B cell (primary cell): Measurements from ENCODE around the gene HIPK1. TPM values are rescaled to one million over a fixed set of nuclear protein-coding genes. Genes with fewer than 3 reads are reported as not detected.

Source experiments
- ATAC-seq: fragments of 200-7000 bp; cut with Tn5 transposase; one replicate; pipeline ENCODE4 v1.10.0; 2021; ENCODE audit warnings: low read depth, mild to moderate bottlenecking, moderate number of reproducible peaks, moderate library complexity
- CTCF ChIA-PET: fragments of 350-600 bp; sonication (Branson Sonifier 250); formaldehyde crosslinking; loops from one replicate; lab custom pipeline; 2021; ENCODE audit warnings: antibody characterized with exemption, inconsistent platforms; lab: Charles Lee
- POLR2A ChIA-PET: fragments of 350-600 bp; sonication (Branson Sonifier 250); formaldehyde crosslinking; loops from one replicate; lab custom pipeline; 2021; ENCODE audit warnings: antibody characterized with exemption; lab: Charles Lee
- DNase-seq: peaks from one replicate; pipeline ENCODE4 v3.0.0; 2013
- H2AFZ ChIP-seq: 2 replicates; pipeline ENCODE4 v1.6.1; 2012; ENCODE audit warnings: mild to moderate bottlenecking, low read depth, low read length; ENCODE audit not compliant: insufficient read depth, poor library complexity, severe bottlenecking
- H3K27ac ChIP-seq, 2 donors: 1 replicate in 1 of 2; 2 replicates in 1 of 2; pipeline ENCODE4 v1.5.1; 2012 to 2013; ENCODE audit warnings: low read length in 2 of 2, mild to moderate bottlenecking in 2 of 2, moderate library complexity in 1 of 2
- H3K27me3 ChIP-seq, 4 experiments: fragments of 200-600 bp in 1 of 4; sonication (generic) in 1 of 4; replicated peaks in 1 of 4; 1 replicate in 2 of 4; 2 replicates in 2 of 4; pipeline versions ENCODE4 v1.6.1 to v1.7.0; 2013 to 2016; ENCODE audit warnings: low read length in 3 of 4, mild to moderate bottlenecking in 2 of 4, mixed read lengths in 1 of 4, moderate library complexity in 1 of 4; ENCODE audit not compliant: insufficient read depth in 4 of 4, control insufficient read depth in 3 of 4; ENCODE audit errors: control extremely low read depth in 1 of 4
- H3K36me3 ChIP-seq, 2 experiments: replicated peaks in 1 of 2; 1 replicate in 1 of 2; 2 replicates in 1 of 2; pipeline versions ENCODE4 v1.6.1 to v1.7.1; 2013; ENCODE audit warnings: low read length in 1 of 2; ENCODE audit not compliant: insufficient read depth in 2 of 2, control insufficient read depth in 1 of 2; ENCODE audit errors: control extremely low read depth in 1 of 2, extremely low read depth in 1 of 2
- H3K4me1 ChIP-seq, 2 donors: fragments of 200-600 bp in 1 of 2; sonication (generic) in 1 of 2; 1 replicate in 1 of 2; 2 replicates in 1 of 2; pipeline versions ENCODE4 v1.5.1 to v1.6.1; 2013 to 2017; ENCODE audit warnings: low read length in 2 of 2; ENCODE audit not compliant: control insufficient read depth in 2 of 2, insufficient read depth in 2 of 2
- H3K4me2 ChIP-seq: replicated peaks from 2 replicates; pipeline ENCODE3; 2012; ENCODE audit warnings: mild to moderate bottlenecking, low read depth, low read length; ENCODE audit not compliant: poor library complexity, severe bottlenecking
- H3K4me3 ChIP-seq, 5 experiments: fragments of 200-600 bp in 1 of 5; sonication (generic) in 1 of 5; 1 replicate in 3 of 5; 2 replicates in 2 of 5; pipeline versions ENCODE4 v1.5.1 to v1.7.0; 2011 to 2016; ENCODE audit warnings: low read length in 4 of 5, mild to moderate bottlenecking in 4 of 5, low read depth in 2 of 5, control low read depth in 1 of 5, moderate library complexity in 1 of 5; ENCODE audit not compliant: insufficient read depth in 1 of 5; ENCODE audit errors: control extremely low read depth in 1 of 5, extremely low read depth in 1 of 5
- H3K79me2 ChIP-seq: fragments of 200-600 bp; sonication (generic); one replicate; pipeline ENCODE4 v1.6.0; 2016; ENCODE audit warnings: low read length; ENCODE audit not compliant: control insufficient read depth, insufficient read depth
- H3K9ac ChIP-seq: fragments of 200-600 bp; sonication (generic); 2 replicates; pipeline ENCODE4 v1.6.1; 2017; ENCODE audit warnings: mild to moderate bottlenecking, low read length, moderate library complexity
- H3K9me3 ChIP-seq, 3 donors: one replicate each; pipeline versions ENCODE4 v1.6.1 to v1.7.1; 2013; ENCODE audit warnings: low read length in 2 of 3; ENCODE audit not compliant: control insufficient read depth in 2 of 3, insufficient read depth in 1 of 3; ENCODE audit errors: control extremely low read depth in 1 of 3
- H4K20me1 ChIP-seq: 2 replicates; pipeline ENCODE4 v1.6.0; 2012; ENCODE audit warnings: mild to moderate bottlenecking, low read length; ENCODE audit not compliant: insufficient read depth, control insufficient read depth, poor library complexity, severe bottlenecking
- H3K27ac Mint-ChIP-seq: one replicate; pipeline ENCODE4 v1.8.0; 2021; ENCODE audit warnings: mixed read lengths
- H3K27me3 Mint-ChIP-seq: one replicate; pipeline ENCODE4 v1.8.0; 2021; ENCODE audit warnings: mixed read lengths
- H3K4me1 Mint-ChIP-seq: one replicate; pipeline ENCODE4 v1.8.0; 2021; ENCODE audit warnings: mixed read lengths
- H3K4me3 Mint-ChIP-seq: one replicate; pipeline ENCODE4 v1.8.0; 2021; ENCODE audit warnings: mixed read lengths
- H3K9me3 Mint-ChIP-seq: one replicate; pipeline ENCODE4 v1.8.0; 2022; ENCODE audit warnings: mixed read lengths; ENCODE audit not compliant: insufficient read depth
- EZH2 ChIP-seq: IDR thresholded peaks from 2 replicates; pipeline ENCODE4 v1.6.1; 2012; ENCODE audit warnings: borderline replicate concordance, low read depth, mild to moderate bottlenecking, moderate library complexity, low read length; ENCODE audit not compliant: insufficient read depth, poor library complexity, severe bottlenecking
- WGBS: methylation state at CpG from one replicate; pipeline ENCODE4 v1.1.5; 2013; ENCODE audit warnings: missing lambda C conversion rate; ENCODE audit not compliant: insufficient coverage; 5-methylcytosine and 5-hydroxymethylcytosine counted together
- intact Hi-C: fragments of 100-400 bp; cut with micrococcal nuclease; formaldehyde crosslinking; loops from one replicate; pipeline ENCODE4 v1.10.0; 2022
- polyA plus RNA-seq: library from polyadenylated mRNA; depleted of rRNA; stranded (reverse); fragments of >200 nt; gene quantifications from 2 replicates; pipeline ENCODE4 v1.2.3, GENCODE V29; 2012
- total RNA-seq, 2 donors: library from RNA; stranded (reverse); fragments of 120-200 nt in 1 of 2; gene quantifications; 1 replicate in 1 of 2; 2 replicates in 1 of 2; pipeline versions ENCODE4 v1.2.3 to v1.2.4, GENCODE V29; 2013 to 2022
- TF ChIP-seq, protein P1 (sequence below): fragments of 200-600 bp; IDR thresholded peaks from one replicate; pipeline ENCODE4 v1.8.0; 2022; ENCODE audit warnings: antibody characterized with exemption, mild to moderate bottlenecking

HIPK1 gene
- total and polyA plus RNA-seq, 2 donors (not counting 1 experiment from before 2014, with no cell fraction given): 13.6 to 48.0 TPM

DNA sequence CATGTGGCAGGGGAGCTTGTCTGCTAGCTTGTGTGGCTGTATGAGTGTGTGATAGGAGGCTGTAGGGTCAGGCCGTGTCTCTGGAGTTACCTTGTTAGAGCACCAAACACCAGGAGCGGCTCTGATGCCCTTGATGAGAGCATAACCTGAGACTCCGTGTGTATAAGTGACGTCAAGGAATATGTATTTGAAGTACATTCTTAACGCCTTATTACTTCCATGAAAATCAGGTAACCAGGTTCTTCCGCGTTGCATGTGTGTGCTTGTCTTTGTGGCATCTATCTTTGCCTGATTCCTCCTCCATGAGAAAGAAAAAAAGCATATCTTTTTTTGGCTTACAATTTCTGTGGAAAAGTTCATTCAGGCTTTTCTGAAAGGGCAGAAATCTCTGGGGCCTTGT, 54.7 kb downstream of the HIPK1 start:
- Histone ChIP-seq H3K27me3 (no peaks in the 10 kb centered on the region), H3K9ac (no peak overlapping the region), H2AFZ (no peak overlapping the region), H3K79me2 (no peaks in the 10 kb centered on the region), H4K20me1 (no peaks in the 10 kb centered on the region), H3K36me3 (no peaks in the 10 kb centered on the region), H3K4me1 (no peaks in the 10 kb centered on the region), H3K4me2 (no peak overlapping the region), H3K9me3 (peaks cover 0 to 3% (median 2%) of the 10 kb centered on the region in 3 donors), H3K27ac (no peak overlapping the region), H3K4me3 (no peak overlapping the region)
- TF ChIP-seq, protein P1, sequence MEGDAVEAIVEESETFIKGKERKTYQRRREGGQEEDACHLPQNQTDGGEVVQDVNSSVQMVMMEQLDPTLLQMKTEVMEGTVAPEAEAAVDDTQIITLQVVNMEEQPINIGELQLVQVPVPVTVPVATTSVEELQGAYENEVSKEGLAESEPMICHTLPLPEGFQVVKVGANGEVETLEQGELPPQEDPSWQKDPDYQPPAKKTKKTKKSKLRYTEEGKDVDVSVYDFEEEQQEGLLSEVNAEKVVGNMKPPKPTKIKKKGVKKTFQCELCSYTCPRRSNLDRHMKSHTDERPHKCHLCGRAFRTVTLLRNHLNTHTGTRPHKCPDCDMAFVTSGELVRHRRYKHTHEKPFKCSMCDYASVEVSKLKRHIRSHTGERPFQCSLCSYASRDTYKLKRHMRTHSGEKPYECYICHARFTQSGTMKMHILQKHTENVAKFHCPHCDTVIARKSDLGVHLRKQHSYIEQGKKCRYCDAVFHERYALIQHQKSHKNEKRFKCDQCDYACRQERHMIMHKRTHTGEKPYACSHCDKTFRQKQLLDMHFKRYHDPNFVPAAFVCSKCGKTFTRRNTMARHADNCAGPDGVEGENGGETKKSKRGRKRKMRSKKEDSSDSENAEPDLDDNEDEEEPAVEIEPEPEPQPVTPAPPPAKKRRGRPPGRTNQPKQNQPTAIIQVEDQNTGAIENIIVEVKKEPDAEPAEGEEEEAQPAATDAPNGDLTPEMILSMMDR: no peak
- no peak for TF ChIP-seq EZH2
- no peak overlapping the region for H3K4me3 Mint-ChIP-seq
- peaks cover 4% of the 10 kb centered on the region for H3K4me1 Mint-ChIP-seq
- ChIA-PET POLR2A (no interaction called here), CTCF (interaction anchor here (1.4 kb wide), 1 partner anchor 299 kb away, joined by 3 read pairs; no protein-coding TSS in a partner anchor)
- intact Hi-C loops: no loop called here
- H3K27ac Mint-ChIP-seq: no peak overlapping the region
- H3K9me3 Mint-ChIP-seq: no peaks in the 10 kb centered on the region
- ATAC-seq (no peak), DNase-seq (no peak)
- WGBS: 100% methylated on average over 4 of the region's 7 CpGs
- peaks cover 2% of the 10 kb centered on the region for H3K27me3 Mint-ChIP-seq

DNA sequence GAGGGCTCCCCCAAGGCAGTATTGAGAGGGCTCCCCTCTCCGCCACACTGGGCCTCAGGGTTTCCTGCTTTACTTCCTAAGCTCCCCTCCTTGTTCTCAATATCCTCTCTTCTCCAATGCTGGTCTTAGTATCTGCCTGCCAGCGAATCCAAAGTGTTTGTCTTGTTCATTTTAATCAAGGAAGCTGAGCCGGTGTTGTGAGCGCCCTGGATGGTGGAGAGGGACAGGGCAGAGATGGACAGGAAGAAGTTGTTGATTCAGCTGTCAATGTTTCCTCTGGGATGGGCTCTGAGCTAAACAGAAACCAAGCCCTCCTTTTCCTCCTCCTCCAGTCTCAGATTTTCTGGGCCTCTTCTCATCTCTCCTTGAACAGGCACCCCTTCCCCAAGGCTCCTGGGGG, 55.6 kb downstream of the HIPK1 start:
- H3K27me3 ChIP-seq: no peaks in the 10 kb centered on the region
- no peak overlapping the region for H3K27ac ChIP-seq
- Mint-ChIP-seq H3K27ac (no peak overlapping the region), H3K9me3 (no peaks in the 10 kb centered on the region), H3K4me3 (no peak overlapping the region), H3K4me1 (peaks cover 3% of the 10 kb centered on the region), H3K27me3 (peaks cover 2% of the 10 kb centered on the region)
- H3K4me1 ChIP-seq: no peaks in the 10 kb centered on the region
- H3K4me2 ChIP-seq: no peak overlapping the region
- H3K4me3 ChIP-seq: no peak overlapping the region
- no peak for ATAC-seq
- TF ChIP-seq, protein P1: no peak
- no peak for TF ChIP-seq EZH2
- DNase-seq: no peak
- H3K36me3 ChIP-seq: no peaks in the 10 kb centered on the region
- H3K9ac ChIP-seq: no peak overlapping the region
- no peak overlapping the region for H2AFZ ChIP-seq
- no peaks in the 10 kb centered on the region for H3K79me2 ChIP-seq
- 100% methylated on average over 1 of the region's 4 CpGs for WGBS
- CTCF ChIA-PET: interaction anchor here (1.4 kb wide), 1 partner anchor 298 kb away, joined by 3 read pairs; no protein-coding TSS in a partner anchor
- H4K20me1 ChIP-seq: no peaks in the 10 kb centered on the region
- intact Hi-C loops: no loop called here
- H3K9me3 ChIP-seq: peaks cover 0 to 3% (median 2%) of the 10 kb centered on the region in 3 donors
- POLR2A ChIA-PET: no interaction called here
